Keratinocyte (primary cell): Measurements from ENCODE around the gene IRX3. TPM values are rescaled to one million over a fixed set of nuclear protein-coding genes. Genes with fewer than 3 reads are reported as not detected.

Experiments
- DNase-seq: peaks from one replicate; pipeline ENCODE4 v3.0.0-alpha.2; 2011; ENCODE audit warnings: low read depth, missing footprints, low spot score
- FAIRE-seq: peaks from 2 replicates; lab custom pipeline; 2011; peaks lifted over from hg19 to GRCh38; lab: Jason Lieb, UNC
- H2AFZ ChIP-seq: 2 replicates; pipeline ENCODE4 v1.6.0; 2012; ENCODE audit warnings: low read length, control low read depth, inconsistent platforms; ENCODE audit not compliant: control insufficient read depth
- H3K27ac ChIP-seq: 2 replicates; pipeline ENCODE4 v1.5.1; 2011; ENCODE audit warnings: low read length; ENCODE audit not compliant: control insufficient read depth, insufficient read depth
- H3K27me3 ChIP-seq: 3 replicates; pipeline ENCODE4 v1.6.0; 2011; ENCODE audit warnings: low read length; ENCODE audit not compliant: control insufficient read depth, insufficient read depth; ENCODE audit errors: extremely low read depth
- H3K36me3 ChIP-seq, 2 experiments: 2 replicates in 1 of 2; 3 replicates in 1 of 2; pipeline ENCODE4 v1.5.1; 2011; ENCODE audit warnings: low read length in 2 of 2, mild to moderate bottlenecking in 1 of 2; ENCODE audit not compliant: control insufficient read depth in 2 of 2, insufficient read depth in 2 of 2; ENCODE audit errors: extremely low read depth in 1 of 2
- H3K4me1 ChIP-seq: 3 replicates; pipeline ENCODE4 v1.5.1; 2011; ENCODE audit warnings: low read length; ENCODE audit not compliant: control insufficient read depth, insufficient read depth; ENCODE audit errors: extremely low read depth
- H3K4me2 ChIP-seq: 3 replicates; pipeline ENCODE4 v1.6.0; 2011; ENCODE audit warnings: low read depth, low read length; ENCODE audit not compliant: control insufficient read depth, insufficient read depth; ENCODE audit errors: extremely low read depth
- H3K4me3 ChIP-seq, 3 experiments: fragments of 200-600 bp in 1 of 3; sonication (generic) in 1 of 3; 2 replicates in 2 of 3; 3 replicates in 1 of 3; pipeline ENCODE4 v1.5.1; 2011 to 2016; ENCODE audit warnings: low read length in 3 of 3, mild to moderate bottlenecking in 3 of 3, control low read depth in 2 of 3, inconsistent platforms in 1 of 3, low read depth in 1 of 3, mixed read lengths in 1 of 3, mixed run types in 1 of 3, moderate library complexity in 1 of 3; ENCODE audit not compliant: control insufficient read depth in 2 of 3, insufficient read depth in 2 of 3; ENCODE audit errors: extremely low read depth in 1 of 3
- H3K79me2 ChIP-seq: 2 replicates; pipeline ENCODE4 v1.6.0; 2012; ENCODE audit warnings: low read length; ENCODE audit not compliant: control insufficient read depth, insufficient read depth
- H3K9ac ChIP-seq: 3 replicates; pipeline ENCODE4 v1.6.0; 2011; ENCODE audit warnings: low read length; ENCODE audit not compliant: control insufficient read depth, insufficient read depth; ENCODE audit errors: extremely low read depth
- H3K9me1 ChIP-seq: 3 replicates; pipeline ENCODE4 v1.6.0; 2011; ENCODE audit warnings: low read length; ENCODE audit not compliant: control insufficient read depth, insufficient read depth; ENCODE audit errors: extremely low read depth
- H3K9me3 ChIP-seq: 2 replicates; pipeline ENCODE4 v1.5.1; 2012; ENCODE audit warnings: low read depth, low read length; ENCODE audit not compliant: control insufficient read depth
- H4K20me1 ChIP-seq: 3 replicates; pipeline ENCODE4 v1.6.0; 2011; ENCODE audit warnings: low read length; ENCODE audit not compliant: control insufficient read depth, insufficient read depth; ENCODE audit errors: extremely low read depth
- CTCF ChIP-seq, 3 experiments: IDR thresholded peaks in 1 of 3; conservative IDR thresholded peaks in 1 of 3; optimal IDR thresholded peaks in 1 of 3; 2 replicates in 2 of 3; 3 replicates in 1 of 3; pipeline versions ENCODE3 to v1.5.1; 2011; ENCODE audit warnings: low read length in 3 of 3, mild to moderate bottlenecking in 3 of 3, moderate library complexity in 2 of 3, control low read depth in 1 of 3, inconsistent platforms in 1 of 3; ENCODE audit not compliant: insufficient read depth in 2 of 3; ENCODE audit errors: extremely low read depth in 1 of 3
- EZH2 ChIP-seq: IDR thresholded peaks from one replicate; pipeline ENCODE4 v1.6.1; 2012; ENCODE audit warnings: inconsistent platforms, mild to moderate bottlenecking, low read length, moderate library complexity
- dilution Hi-C: fragments of 300-500 bp; cut with MboI; formaldehyde crosslinking; loops from one replicate; pipeline ENCODE4 v1.7.0; 2020; ENCODE audit warnings: low sequenced_read_pairs; ENCODE audit not compliant: extremely low pct_ligation_motif_present
- polyA plus RNA-seq, 5 experiments: library from polyadenylated mRNA; depleted of rRNA in 3 of 5; stranded (reverse) in 3 of 5; stranded (forward) in 1 of 5; unstranded in 1 of 5; fragments of >200 nt; gene quantifications; 1 replicate in 1 of 5; 2 replicates in 3 of 5; 3 replicates in 1 of 5; pipeline versions ENCODE4 v1.2.1 to v1.2.3, GENCODE V29; 2011 to 2012; ENCODE audit warnings: missing spikeins in 2 of 5, low read depth in 1 of 5, low replicate concordance in 1 of 5

Gene IRX3
- polyA plus RNA-seq, 1 donor (not counting 4 experiments of a cell fraction or from before 2014, with no cell fraction given), result 3.3 TPM

GRCh38 chr16:54239456-54239855 is 47.1 kb downstream of the IRX3 start:
- Histone ChIP-seq H3K4me1 (no peaks in the 10 kb centered on the region), H3K27me3 (peaks cover 6% of the 10 kb centered on the region), H4K20me1 (no peaks in the 10 kb centered on the region), H3K4me3 (no peak overlapping the region), H3K4me2 (no peak overlapping the region), H3K9me1 (no peaks in the 10 kb centered on the region), H3K27ac (no peak overlapping the region), H3K36me3 (no peaks in the 10 kb centered on the region), H3K9ac (no peak overlapping the region), H3K79me2 (no peaks in the 10 kb centered on the region), H3K9me3 (no peaks in the 10 kb centered on the region), H2AFZ (no peak overlapping the region)
- dilution Hi-C loops, result no loop called here
- FAIRE-seq (no peak), DNase-seq (no peak)
- TF ChIP-seq EZH2 (no peak), CTCF (optimal IDR thresholded peaks at IDR 0.05 in 1 of 3, IDR thresholded peaks at IDR 0.05 in 1 of 3, conservative IDR thresholded peaks at IDR 0.05 in 1 of 3; ENCODE audit: extremely low read depth in 1 of 3, insufficient read depth in 2 of 3, low read length in 3 of 3) (no peak)

GRCh38 chr16:54236773-54237172 is 49.8 kb downstream of the IRX3 start:
- Histone ChIP-seq H3K27me3 (no peaks in the 10 kb centered on the region), H3K36me3 (no peaks in the 10 kb centered on the region)

More at GRCh38 chr16:54236773-54237172, 49.8 kb downstream of the IRX3 start:
- no peak for DNase-seq
- TF ChIP-seq CTCF (optimal IDR thresholded peaks at IDR 0.05 in 1 of 3, IDR thresholded peaks at IDR 0.05 in 1 of 3, conservative IDR thresholded peaks at IDR 0.05 in 1 of 3; ENCODE audit: extremely low read depth in 1 of 3, insufficient read depth in 2 of 3, low read length in 3 of 3) (no peak), EZH2 (no peak)
- no peak overlapping the region for H3K4me2 ChIP-seq
- no peaks in the 10 kb centered on the region for H3K9me1 ChIP-seq
- no peak overlapping the region for H3K27ac ChIP-seq
- dilution Hi-C loops, result no loop called here
- H3K79me2 ChIP-seq, result no peaks in the 10 kb centered on the region
- H2AFZ ChIP-seq, result no peak overlapping the region
- no peaks in the 10 kb centered on the region for H3K9me3 ChIP-seq
- no peaks in the 10 kb centered on the region for H3K4me1 ChIP-seq
- H3K4me3 ChIP-seq, result no peak overlapping the region
- H4K20me1 ChIP-seq, result no peaks in the 10 kb centered on the region
- no peak overlapping the region for H3K9ac ChIP-seq
- FAIRE-seq, result no peak
